ENCODE measurements around the gene APOA4.

The APOA4 gene

GRCh38 chr11:116823031-116823843 lies at the start of gene APOA4:
Gene APOA4, minus strand, starts transcription at chr11:116823304. Its CDS starts 113 bp downstream, at chr11:116823191.
- ChIA-PET CTCF (interaction anchor here (1.1 to 6.2 kb wide), 7 partner anchors 10 to 404 kb away, joined by 3 to 50 read pairs (median 4); partner anchors contain the start of genes APOA1 and APOA5), POLR2A (no interaction called here)
- DNase-seq (ENCODE audit: extremely low spot score): no peak
- TF ChIP-seq, protein P1, sequence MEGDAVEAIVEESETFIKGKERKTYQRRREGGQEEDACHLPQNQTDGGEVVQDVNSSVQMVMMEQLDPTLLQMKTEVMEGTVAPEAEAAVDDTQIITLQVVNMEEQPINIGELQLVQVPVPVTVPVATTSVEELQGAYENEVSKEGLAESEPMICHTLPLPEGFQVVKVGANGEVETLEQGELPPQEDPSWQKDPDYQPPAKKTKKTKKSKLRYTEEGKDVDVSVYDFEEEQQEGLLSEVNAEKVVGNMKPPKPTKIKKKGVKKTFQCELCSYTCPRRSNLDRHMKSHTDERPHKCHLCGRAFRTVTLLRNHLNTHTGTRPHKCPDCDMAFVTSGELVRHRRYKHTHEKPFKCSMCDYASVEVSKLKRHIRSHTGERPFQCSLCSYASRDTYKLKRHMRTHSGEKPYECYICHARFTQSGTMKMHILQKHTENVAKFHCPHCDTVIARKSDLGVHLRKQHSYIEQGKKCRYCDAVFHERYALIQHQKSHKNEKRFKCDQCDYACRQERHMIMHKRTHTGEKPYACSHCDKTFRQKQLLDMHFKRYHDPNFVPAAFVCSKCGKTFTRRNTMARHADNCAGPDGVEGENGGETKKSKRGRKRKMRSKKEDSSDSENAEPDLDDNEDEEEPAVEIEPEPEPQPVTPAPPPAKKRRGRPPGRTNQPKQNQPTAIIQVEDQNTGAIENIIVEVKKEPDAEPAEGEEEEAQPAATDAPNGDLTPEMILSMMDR (IDR thresholded peaks at IDR 0.05; ENCODE audit: control extremely low read depth, extremely low read depth, low read depth, missing control alignments): no peak

DNA sequence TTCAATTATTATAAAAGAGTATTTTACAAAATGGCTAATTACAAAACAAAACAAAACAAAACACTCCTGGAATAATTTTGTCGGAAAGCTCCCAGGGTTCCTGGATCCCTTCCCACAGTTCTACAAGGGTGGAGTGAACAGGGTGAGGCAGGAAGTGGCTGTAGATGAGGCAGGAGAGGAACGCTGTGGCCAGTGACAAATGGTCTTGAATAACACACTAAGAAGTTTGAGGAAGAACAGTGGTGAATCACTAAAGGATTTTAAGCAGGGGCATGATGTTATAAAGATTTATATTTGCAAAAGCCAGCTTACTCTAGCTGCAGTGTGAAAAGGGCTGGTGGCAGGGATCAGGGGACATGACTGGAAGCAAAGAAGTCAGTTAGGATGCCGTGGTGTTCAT lies 48.1 kb upstream of the APOA4 start:
- no peak for DNase-seq (ENCODE audit: extremely low spot score)
- TF ChIP-seq, protein P1 (IDR thresholded peaks at IDR 0.05; ENCODE audit: control extremely low read depth, extremely low read depth, low read depth, missing control alignments): no peak
- POLR2A ChIA-PET: no interaction called here
- CTCF ChIA-PET: interaction anchor here (1.3 kb wide), 2 partner anchors 9 to 16 kb away, joined by 3 to 4 read pairs; no protein-coding TSS in a partner anchor

DNA sequence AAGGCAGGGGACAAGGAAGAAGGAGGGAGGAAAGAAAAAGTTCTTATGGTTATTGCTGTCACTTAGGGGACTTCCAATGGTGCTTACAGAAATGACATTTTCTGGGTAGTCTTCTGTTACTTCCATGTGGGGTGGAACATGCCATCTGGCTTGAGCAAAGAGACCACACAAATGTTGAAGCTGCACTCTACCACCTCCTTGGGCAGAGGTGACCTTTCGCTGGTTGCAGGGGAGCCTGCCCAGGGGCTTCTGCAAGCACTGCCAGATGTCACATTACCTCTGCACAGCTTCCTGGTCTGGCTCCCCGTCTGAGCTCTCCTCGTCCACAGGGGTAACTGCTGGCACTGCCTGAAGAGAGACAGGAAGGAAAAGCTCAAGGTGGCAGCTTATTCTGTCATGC lies 47.0 kb upstream of the APOA4 start:
- no peak for DNase-seq (ENCODE audit: extremely low spot score)
- POLR2A ChIA-PET: no interaction called here
- TF ChIP-seq, protein P1 (IDR thresholded peaks at IDR 0.05; ENCODE audit: control extremely low read depth, extremely low read depth, low read depth, missing control alignments): no peak
- CTCF ChIA-PET: interaction anchor here (0.9 to 4.0 kb wide), 7 partner anchors 8 to 79 kb away, joined by 3 to 24 read pairs (median 4); no protein-coding TSS in a partner anchor

- CTCF ChIA-PET: interaction anchor here (0.9 to 4.0 kb wide), 5 partner anchors 10 to 79 kb away, joined by 3 to 24 read pairs (median 5); no protein-coding TSS in a partner anchor
- TF ChIP-seq, protein P1 (IDR thresholded peaks at IDR 0.05; ENCODE audit: control extremely low read depth, extremely low read depth, low read depth, missing control alignments): no peak
Observed at GRCh38 chr11:116869610-116870009, 46.5 kb upstream of the APOA4 start.

GRCh38 chr11:116868066-116868465 lies 45.0 kb upstream of the APOA4 start:
- ChIA-PET POLR2A (no interaction called here), CTCF (interaction anchor here (0.7 to 7.5 kb wide), 5 partner anchors 8 to 32 kb away, joined by 3 to 49 read pairs (median 4); no protein-coding TSS in a partner anchor)
- TF ChIP-seq, protein P1 (IDR thresholded peaks at IDR 0.05; ENCODE audit: control extremely low read depth, extremely low read depth, low read depth, missing control alignments): no peak
- DNase-seq (ENCODE audit: extremely low spot score): no peak

More at GRCh38 chr11:116869610-116870009, 46.5 kb upstream of the APOA4 start:
- DNase-seq (ENCODE audit: extremely low spot score): no peak
- POLR2A ChIA-PET: no interaction called here

DNA sequence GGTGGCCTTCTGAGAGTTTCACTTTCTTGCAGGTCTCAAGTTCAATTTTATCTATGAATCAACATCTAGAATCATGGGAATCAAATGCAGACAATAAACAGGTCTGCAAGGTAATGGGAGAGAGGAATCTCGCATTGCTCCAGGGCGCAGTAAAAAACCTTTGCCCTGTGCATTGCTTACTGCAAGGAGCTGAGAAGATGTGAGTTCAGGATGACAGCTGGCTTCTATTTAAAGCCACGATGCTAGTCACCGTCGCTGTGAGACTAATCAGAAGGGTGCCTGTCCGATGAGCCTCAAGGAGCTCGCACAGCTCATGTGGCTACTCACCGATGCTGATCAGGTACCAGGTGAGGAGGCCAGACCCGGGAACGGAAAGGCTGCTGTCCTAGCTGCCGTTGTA lies 44.5 kb upstream of the APOA4 start:
- CTCF ChIA-PET: interaction anchor here (0.7 to 7.5 kb wide), 6 partner anchors 8 to 32 kb away, joined by 3 to 49 read pairs (median 4); no protein-coding TSS in a partner anchor
- POLR2A ChIA-PET: no interaction called here
- TF ChIP-seq, protein P1 (IDR thresholded peaks at IDR 0.05; ENCODE audit: control extremely low read depth, extremely low read depth, low read depth, missing control alignments): no peak
- no peak for DNase-seq (ENCODE audit: extremely low spot score)

Data from GM10248 (cell line).